ENCODE data around the gene KIAA0040. TPM values are rescaled to one million over a fixed set of nuclear protein-coding genes. Genes with fewer than 3 reads are reported as not detected.

The KIAA0040 gene
- total RNA-seq, 1 experiment from 2014 or later, result 32.4 TPM

DNA sequence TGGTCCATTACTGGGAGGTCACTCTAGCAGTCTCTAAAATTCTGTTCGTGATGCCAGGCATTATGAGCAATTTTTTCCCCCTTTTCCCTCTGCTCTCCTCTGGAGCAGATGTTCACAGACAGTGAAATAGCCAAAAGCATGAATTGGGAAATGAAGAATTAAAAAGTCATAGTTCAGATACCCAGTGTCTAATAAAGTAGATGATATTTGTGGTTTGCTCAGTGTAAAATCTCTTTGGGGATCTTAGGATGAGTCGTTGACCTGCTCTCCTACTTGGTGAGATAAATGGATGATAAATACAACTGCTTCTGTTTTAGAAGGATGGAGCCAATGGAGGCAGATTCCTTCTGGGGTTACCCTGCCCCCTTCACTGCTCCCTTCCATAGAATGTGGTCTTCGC is 56.3 kb downstream of the KIAA0040 start:
- H3K27me3 ChIP-seq (ENCODE audit: insufficient read depth, low read length), result peaks cover 7% of the 10 kb centered on the region
- DNase-seq (ENCODE audit: low read depth, low spot score), result no peak
- ChIA-PET CTCF (interaction anchor here (2.7 kb wide), 1 partner anchor 10 kb away, joined by 8 read pairs; no protein-coding TSS in a partner anchor), RAD21 (ENCODE audit: low non-redundant PET in 1 of 2, low total read pairs in 2 of 2, uncharacterized antibody in 2 of 2, unreplicated experiment in 2 of 2) (no interaction called here), POLR2A (no interaction called here)
- H4K20me1 ChIP-seq (ENCODE audit: insufficient read depth), result no peaks in the 10 kb centered on the region
- H3K4me1 ChIP-seq (ENCODE audit: control insufficient read depth in 1 of 2, insufficient read depth in 2 of 2, low read length in 2 of 2), result peaks cover 0 to 8% of the 10 kb centered on the region in 2 experiments; a peak in 1 of 4 replicates
- H3K79me2 ChIP-seq (ENCODE audit: insufficient read depth, low read length), result no peaks in the 10 kb centered on the region
- H3K36me3 ChIP-seq (ENCODE audit: control insufficient read depth in 1 of 2, insufficient read depth in 2 of 2, low read length in 2 of 2), result no peaks in the 10 kb centered on the region
- TF ChIP-seq FOSL1 (IDR thresholded peaks at IDR 0.05; ENCODE audit: low read depth) (no peak), RAD21 (IDR thresholded peaks at IDR 0.05; ENCODE audit: low read depth) (no peak)
- TF ChIP-seq, protein P1, sequence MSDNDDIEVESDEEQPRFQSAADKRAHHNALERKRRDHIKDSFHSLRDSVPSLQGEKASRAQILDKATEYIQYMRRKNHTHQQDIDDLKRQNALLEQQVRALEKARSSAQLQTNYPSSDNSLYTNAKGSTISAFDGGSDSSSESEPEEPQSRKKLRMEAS (IDR thresholded peaks at IDR 0.05), result no peak
- no peak for ATAC-seq
- intact Hi-C loops (cut with micrococcal nuclease), result no loop called here
- no TSS peak for BruUV-seq (replicated peaks)
- no peak overlapping the region for H3K9ac ChIP-seq (ENCODE audit: low read length)
- no peaks in the 10 kb centered on the region for H3K9me3 ChIP-seq (ENCODE audit: control insufficient read depth in 1 of 2, insufficient read depth in 1 of 2, low read depth in 1 of 2, low read length in 2 of 2)
- H3K27ac ChIP-seq (ENCODE audit: low read depth, low read length), result no peak overlapping the region
- no peak overlapping the region for H2AFZ ChIP-seq (ENCODE audit: low read depth, low read length, poor library complexity, severe bottlenecking)
- H3K4me2 ChIP-seq (ENCODE audit: low read length), result no peak overlapping the region
- H3K9me2 ChIP-seq (ENCODE audit: insufficient read depth), result no peaks in the 10 kb centered on the region
- H3K4me3 ChIP-seq (replicated peaks in 1 of 2; ENCODE audit: low read depth in 1 of 2, low read length in 2 of 2), result no peak overlapping the region

DNA sequence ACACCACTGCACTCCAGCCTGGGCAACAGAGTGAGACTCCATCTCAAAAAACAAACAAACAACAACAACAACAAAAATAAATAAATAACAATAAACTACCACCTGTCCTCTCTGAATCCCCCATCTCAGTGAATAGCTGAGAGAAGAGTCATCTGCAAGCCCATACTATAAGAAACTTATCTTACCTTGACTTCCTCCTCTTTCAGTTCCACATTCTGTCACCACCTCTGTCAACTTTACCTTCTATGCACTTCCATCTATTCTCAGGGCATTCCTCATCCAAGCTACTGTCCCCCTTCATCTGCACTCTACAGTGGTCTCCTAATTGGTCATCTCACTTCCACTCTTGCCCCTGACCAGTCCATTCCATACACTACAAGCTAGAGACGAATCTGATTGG is 58.1 kb downstream of the KIAA0040 start:
- RAD21 ChIA-PET (ENCODE audit: low non-redundant PET in 1 of 2, low total read pairs in 2 of 2, uncharacterized antibody in 2 of 2, unreplicated experiment in 2 of 2), result no interaction called here
- H3K9ac ChIP-seq (ENCODE audit: low read length), result no peak overlapping the region
- TF ChIP-seq, protein P2, sequence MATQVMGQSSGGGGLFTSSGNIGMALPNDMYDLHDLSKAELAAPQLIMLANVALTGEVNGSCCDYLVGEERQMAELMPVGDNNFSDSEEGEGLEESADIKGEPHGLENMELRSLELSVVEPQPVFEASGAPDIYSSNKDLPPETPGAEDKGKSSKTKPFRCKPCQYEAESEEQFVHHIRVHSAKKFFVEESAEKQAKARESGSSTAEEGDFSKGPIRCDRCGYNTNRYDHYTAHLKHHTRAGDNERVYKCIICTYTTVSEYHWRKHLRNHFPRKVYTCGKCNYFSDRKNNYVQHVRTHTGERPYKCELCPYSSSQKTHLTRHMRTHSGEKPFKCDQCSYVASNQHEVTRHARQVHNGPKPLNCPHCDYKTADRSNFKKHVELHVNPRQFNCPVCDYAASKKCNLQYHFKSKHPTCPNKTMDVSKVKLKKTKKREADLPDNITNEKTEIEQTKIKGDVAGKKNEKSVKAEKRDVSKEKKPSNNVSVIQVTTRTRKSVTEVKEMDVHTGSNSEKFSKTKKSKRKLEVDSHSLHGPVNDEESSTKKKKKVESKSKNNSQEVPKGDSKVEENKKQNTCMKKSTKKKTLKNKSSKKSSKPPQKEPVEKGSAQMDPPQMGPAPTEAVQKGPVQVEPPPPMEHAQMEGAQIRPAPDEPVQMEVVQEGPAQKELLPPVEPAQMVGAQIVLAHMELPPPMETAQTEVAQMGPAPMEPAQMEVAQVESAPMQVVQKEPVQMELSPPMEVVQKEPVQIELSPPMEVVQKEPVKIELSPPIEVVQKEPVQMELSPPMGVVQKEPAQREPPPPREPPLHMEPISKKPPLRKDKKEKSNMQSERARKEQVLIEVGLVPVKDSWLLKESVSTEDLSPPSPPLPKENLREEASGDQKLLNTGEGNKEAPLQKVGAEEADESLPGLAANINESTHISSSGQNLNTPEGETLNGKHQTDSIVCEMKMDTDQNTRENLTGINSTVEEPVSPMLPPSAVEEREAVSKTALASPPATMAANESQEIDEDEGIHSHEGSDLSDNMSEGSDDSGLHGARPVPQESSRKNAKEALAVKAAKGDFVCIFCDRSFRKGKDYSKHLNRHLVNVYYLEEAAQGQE (IDR thresholded peaks at IDR 0.05; ENCODE audit: low read depth), result no peak
- TF ChIP-seq POLR2A (IDR thresholded peaks at IDR 0.05; ENCODE audit: borderline replicate concordance, extremely low read depth, insufficient read depth, insufficient read length) (no peak), YY1 (IDR thresholded peaks at IDR 0.05; ENCODE audit: extremely low read depth, insufficient replicate concordance, low read depth, low read length) (no peak), SP1 (IDR thresholded peaks at IDR 0.05; ENCODE audit: low read depth) (no peak)
- no peak for ATAC-seq
- CTCF ChIA-PET, result interaction anchor here (1.0 to 1.2 kb wide), 3 partner anchors 9 to 20 kb away, joined by 3 to 4 read pairs (median 3); no protein-coding TSS in a partner anchor
- H4K20me1 ChIP-seq (ENCODE audit: insufficient read depth), result no peaks in the 10 kb centered on the region
- POLR2A ChIA-PET, result no interaction called here
- H3K4me3 ChIP-seq (replicated peaks in 1 of 2; ENCODE audit: low read depth in 1 of 2, low read length in 2 of 2), result no peak overlapping the region
- intact Hi-C loops (cut with micrococcal nuclease), result no loop called here
- no peaks in the 10 kb centered on the region for H3K9me3 ChIP-seq (ENCODE audit: control insufficient read depth in 1 of 2, insufficient read depth in 1 of 2, low read depth in 1 of 2, low read length in 2 of 2)
- H3K79me2 ChIP-seq (ENCODE audit: insufficient read depth, low read length), result no peaks in the 10 kb centered on the region
- H3K27ac ChIP-seq (ENCODE audit: low read depth, low read length), result no peak overlapping the region
- H3K36me3 ChIP-seq (ENCODE audit: control insufficient read depth in 1 of 2, insufficient read depth in 2 of 2, low read length in 2 of 2), result no peaks in the 10 kb centered on the region
- H3K4me1 ChIP-seq (ENCODE audit: control insufficient read depth in 1 of 2, insufficient read depth in 2 of 2, low read length in 2 of 2), result peaks cover 0 to 8% of the 10 kb centered on the region in 2 experiments; a peak in 1 of 4 replicates
- H2AFZ ChIP-seq (ENCODE audit: low read depth, low read length, poor library complexity, severe bottlenecking), result no peak overlapping the region
- H3K9me2 ChIP-seq (ENCODE audit: insufficient read depth), result no peaks in the 10 kb centered on the region
- no peak overlapping the region for H3K4me2 ChIP-seq (ENCODE audit: low read length)
- H3K27me3 ChIP-seq (ENCODE audit: insufficient read depth, low read length), result peaks cover 7% of the 10 kb centered on the region
- no TSS peak for BruUV-seq (replicated peaks)
- DNase-seq (ENCODE audit: low read depth, low spot score), result no peak

Measured in HCT116 (cell line).